Stromal cell of bone marrow (primary cell): Measurements from ENCODE around the gene ZNF783.

Experiments
- DNase-seq: peaks from one replicate; pipeline ENCODE4 v3.0.0-alpha.2; 2012; ENCODE audit warnings: low read depth

The ZNF783 gene

DNA sequence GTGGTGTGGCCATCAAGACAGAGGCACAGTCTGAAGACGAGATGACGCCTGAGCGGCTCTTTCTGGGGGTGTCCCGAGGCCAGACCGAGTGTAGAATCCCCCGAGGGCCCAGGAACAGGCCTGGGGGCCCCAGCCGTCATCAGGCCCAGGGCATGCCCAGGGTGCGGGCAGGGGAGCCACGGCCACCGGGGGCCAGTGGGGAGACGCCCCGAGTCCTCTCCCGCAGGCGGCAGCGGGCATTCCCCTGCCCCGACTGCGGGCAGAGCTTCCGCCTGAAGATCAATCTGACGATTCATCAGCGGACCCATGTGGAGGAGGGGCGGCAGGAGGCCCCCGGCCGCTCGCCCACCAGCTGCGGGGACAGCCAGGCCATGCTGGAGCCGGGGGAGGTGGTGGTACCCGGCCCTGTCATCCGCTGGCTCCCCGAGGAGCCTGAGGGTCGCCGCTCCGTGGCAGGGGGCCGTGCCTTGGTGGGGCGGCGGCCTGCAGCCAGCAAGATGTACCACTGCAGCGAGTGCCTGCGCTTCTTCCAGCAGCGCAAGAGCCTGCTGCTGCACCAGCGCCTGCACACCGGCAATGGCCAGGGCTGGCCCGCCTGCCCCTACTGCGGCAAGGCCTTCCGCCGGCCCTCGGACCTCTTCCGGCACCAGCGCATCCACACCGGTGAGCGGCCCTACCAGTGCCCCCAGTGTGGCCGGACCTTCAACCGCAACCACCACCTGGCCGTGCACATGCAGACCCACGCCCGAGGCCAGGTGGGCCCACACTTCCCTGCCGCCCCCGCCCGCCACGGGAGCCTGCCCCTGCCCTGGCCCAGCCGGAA lies 19.7 kb downstream of the ZNF783 start:
- no peak for DNase-seq

DNA sequence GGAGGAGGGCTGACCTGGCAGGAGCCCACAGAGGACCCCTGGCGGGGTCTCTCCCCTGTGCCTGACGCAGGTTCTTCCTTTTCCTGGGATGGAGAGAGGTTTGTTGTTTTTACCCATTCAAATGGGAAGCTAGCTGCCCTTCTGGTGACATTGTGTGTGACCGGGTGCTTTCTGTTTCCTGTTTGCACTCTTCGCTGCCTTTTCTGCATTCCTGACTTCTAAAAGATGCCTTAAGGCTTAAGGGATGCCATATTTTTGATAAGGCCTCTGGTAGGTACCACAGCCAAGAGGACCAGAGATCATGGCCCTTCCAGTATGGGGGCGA lies 20.3 kb downstream of the ZNF783 start:
- no peak for DNase-seq

DNA sequence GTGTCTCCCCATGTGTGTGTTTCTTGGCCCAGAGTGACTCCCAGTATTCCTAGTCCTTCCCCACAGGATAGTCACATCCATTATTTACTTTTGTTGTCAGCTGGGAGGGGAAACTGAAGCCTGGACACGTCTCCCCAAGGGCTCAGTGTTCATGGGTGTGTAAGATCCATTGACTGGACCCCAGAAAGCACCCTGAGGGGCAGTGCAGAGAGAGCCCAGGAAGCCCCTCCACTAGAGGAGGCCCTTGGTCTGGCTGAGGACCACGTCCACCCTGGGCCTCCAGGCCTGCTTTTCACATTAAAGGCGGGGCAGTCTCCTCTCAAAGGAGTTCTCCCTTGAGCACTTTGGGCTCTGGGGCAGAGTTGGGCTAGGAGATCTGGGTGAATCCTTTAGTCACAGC lies 21.3 kb downstream of the ZNF783 start:
- DNase-seq: no peak

DNA sequence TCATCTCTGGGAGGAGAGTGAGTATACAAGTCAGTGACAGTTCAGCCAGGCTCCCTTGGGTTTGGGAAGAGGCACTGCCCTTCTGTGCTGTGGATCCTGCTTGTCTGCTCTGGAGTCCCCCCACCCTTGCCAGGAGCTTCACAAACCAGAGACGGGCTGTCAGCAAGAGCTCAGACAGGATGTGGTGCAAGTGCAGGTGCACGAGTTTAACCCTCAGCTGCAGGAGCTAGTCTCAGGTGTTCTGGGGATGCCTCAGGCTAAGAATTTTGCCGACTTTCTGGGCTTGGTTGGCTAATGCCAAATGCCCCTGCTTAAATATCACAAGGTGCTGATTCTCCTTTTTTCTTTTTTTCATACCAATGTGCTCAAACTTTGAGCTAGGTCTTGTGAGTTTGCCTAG lies 22.3 kb downstream of the ZNF783 start:
- DNase-seq: no peak

DNA sequence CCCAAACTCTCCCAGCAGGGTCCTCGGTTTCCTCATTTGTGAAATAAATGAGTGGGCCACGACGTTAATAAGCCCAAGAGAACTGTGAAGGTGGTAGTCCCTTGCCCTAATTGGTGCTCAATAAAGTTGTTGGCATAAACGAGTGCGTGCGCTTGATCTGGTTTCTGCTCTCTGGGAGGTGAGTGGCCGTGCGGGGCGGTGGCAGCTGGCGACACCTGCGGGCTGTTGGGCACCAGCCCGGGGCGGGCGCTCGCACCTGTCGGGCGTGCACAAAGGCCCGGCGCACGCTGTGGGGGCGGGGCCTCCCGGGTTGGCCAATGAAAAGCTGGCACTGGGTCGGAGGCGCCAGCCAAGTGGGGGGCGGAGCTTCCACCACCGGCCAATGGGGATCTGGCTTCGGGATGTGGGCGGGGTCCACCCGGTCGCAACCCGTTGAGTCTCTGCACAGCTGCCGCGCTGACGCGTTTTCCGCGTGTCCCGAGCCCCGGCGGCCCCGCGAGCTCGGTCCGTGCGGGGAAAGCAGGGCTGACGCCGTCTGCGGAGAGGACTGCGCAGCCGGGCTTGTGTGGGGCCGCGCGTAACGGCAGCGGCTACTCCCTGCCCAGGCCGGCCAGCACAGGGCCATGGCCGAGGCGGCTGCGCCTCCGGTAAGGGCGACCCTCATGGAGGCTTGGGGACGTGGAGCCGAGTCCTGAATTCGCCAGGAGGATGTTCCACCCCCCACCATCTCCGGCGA lies 23.0 kb downstream of the ZNF783 start:
- peak; percentile 78 for DNase-seq

DNA sequence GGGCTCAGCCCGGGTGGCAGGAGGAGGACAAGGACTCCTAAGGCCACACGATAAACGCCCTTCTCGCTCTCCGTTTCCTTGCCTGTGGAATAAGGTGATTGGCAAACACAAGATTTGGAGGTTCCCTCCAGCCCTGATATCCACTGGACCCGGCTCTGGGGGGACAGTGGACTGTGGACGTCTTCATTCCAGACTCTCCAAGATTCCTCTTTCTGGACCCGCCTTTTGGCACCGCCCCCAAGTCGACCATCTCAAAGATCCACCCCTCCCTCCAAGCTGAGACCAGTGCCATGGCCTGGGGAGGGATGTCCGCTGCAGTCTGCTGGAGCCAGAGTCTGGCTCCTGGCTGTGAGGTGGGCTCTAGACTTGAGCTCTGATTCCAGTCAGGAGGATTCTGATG lies 23.6 kb downstream of the ZNF783 start:
- DNase-seq: no peak

DNA sequence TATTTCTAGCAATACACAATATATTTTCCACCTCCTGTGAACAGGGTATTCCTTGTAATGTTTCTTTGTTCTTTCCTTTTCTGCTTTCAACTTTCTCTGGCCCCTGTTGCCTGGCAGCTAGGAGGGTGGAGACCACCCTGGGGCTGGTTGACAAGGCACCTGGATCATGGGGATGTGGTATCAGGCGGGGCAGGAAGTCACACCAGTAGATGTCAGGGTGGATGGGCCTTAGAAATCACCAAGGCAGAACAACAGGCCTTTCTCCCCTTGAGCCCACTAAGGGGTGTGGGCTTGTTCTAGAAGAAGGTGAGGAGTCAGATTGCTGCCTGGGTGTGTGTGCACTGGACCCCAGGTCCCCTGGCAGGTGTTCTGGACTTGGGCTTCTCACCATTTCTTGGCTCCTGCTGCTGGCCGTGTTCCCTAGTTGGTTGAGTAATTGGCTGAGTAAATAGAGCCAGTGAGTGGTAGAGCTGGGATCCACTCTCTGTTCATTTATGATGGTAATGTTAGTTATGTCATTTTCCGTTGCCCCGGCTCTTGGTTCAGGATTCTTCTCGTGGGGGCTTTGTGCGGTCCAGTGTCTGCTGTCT lies 24.9 kb downstream of the ZNF783 start:
- no peak for DNase-seq

DNA sequence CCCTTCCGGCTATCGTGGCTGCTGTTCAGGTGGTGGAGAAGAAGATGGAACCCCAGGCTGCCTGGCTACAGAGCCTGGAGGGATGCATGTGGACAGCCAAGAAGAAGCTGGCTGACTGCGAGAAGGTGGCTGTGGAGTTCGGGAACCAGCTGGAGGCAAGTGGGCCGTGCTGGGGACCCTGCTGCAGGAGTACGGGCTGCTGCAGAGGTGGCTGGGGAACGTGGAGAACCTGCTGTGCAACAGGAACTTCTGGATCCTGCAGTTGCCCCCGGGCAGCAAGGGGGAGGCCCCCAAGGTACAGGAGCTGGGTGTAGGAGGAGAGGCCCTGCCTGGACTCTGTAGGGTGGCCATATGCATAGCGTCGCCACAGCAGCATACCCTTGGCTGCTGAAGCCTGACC lies 25.6 kb downstream of the ZNF783 start:
- DNase-seq: no peak

DNA sequence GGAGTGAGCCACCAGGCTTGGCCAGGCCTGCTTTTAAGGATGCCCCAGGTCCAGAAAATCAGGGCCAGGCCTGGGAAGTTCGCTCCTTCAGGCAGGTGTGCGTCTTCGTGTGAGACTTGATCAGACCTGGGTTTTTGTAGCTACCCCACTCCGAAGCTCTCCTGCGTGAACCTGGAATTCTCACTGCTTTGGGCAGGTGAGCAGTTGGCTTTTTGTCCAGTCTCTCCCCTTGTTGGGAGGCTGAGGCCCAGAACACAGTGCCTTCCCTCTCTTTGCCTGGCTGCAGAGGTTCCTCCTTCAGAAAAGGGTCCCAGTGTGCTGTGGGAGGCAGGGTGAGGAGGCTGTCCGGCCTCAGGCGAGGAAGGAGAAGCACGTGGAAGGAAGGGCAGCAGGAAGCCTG lies 27.3 kb downstream of the ZNF783 start:
- DNase-seq: no peak

DNA sequence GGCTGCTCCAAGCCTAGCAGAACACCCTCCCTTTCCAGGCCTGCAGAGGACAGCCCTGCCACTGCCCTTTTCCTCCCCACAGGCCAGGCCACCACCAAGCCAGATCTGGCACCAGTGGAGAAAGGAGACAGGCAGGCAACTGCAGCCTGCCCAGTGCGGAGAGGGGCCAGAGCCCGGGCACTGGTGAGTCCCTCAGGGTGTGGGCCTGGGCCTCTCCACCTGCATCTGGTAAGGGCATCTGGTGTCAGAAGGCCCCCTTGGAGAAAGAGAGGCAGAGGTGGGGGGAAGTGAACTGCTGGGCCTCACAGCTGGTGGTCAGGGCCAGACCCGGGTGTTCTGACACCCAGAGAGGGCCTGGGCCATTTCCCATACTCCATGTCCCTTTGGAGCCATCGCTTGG lies 27.9 kb downstream of the ZNF783 start:
- DNase-seq: no peak

DNA sequence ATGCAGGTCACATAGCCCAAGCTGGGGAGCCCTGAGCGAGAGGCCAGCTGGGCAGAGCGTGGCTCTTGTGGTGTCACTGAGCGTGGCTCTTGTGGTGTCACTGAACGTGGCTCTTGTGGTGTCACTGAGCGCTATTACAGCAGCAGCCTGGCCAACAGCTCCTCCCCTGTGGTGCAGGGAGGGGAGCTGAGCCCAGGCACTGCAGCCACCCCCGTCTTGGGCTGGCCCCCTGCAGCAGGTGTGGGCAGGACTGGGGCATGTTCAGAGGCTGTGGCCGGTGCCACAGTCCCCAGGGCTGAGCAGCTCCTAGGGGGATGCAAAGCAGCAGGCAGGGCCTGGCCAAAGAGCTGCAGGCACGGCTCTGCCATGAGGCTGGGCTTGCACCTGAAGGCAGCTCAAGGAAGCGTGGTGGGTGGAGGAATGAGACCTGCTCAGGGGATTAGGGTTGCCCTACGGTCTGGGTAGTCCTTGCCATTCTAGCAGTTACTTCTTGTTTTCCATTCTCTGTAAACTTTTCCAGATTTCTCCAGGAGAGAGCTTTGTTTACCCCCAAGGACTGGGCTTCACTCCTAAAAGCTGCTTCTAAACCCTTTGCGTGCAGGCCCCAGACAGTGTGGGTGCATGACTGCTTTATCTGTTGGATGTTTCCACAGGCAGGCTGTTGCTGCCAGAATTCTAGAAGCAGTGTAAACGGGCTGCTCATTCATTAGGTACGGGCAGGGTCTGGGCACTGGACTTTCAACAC lies 29.2 kb downstream of the ZNF783 start:
- no peak for DNase-seq

DNA sequence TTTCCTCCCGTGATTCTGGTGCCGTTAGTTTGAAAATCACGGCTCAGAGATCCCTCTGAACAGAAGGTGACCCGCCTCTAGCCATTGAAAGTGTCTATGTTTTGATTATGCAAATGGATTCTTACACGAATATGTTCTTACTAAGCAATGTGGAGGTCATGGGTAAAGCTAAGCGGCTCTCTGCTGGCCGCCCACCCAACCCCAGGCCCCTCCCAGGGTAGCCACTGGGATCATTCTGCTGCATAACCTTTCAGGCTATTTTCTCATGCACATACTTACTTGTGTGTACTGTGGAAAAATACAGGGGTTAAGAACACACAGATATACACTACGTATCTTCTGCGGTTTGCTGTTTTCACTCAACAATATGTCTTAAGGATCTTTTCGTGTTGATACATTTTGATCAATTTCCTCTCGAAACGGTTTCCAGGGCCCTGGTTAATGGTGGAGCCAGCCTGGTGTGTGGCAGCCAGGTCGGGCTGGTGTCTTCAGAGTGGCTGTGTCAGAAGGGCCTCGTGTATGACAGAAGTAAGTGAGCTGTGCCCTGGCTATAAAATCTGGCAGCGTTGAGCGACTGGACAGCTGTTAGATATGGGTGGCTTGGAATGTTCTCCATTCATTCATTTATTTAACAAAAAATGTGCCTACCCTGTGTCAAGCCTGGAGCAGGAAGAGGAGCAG lies 29.9 kb downstream of the ZNF783 start:
- DNase-seq: no peak

DNA sequence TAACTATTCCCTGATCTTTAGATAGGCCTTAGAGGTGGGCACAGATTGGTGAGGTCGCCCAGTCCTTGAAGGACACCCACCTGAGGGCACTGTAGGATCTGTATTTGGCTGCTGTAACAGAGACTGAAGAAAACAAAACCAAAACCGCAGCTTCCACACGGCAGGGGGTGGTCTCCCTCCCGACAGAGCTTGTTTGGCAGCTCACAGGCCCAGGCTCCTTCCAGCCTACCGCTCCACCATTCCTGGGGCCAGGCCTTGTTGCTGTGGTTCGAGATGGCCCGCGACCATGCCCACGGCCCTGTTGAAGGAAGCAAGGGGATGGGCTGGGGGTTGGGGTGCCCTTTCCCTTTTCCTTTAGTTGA lies 30.4 kb downstream of the ZNF783 start:
- no peak for DNase-seq

DNA sequence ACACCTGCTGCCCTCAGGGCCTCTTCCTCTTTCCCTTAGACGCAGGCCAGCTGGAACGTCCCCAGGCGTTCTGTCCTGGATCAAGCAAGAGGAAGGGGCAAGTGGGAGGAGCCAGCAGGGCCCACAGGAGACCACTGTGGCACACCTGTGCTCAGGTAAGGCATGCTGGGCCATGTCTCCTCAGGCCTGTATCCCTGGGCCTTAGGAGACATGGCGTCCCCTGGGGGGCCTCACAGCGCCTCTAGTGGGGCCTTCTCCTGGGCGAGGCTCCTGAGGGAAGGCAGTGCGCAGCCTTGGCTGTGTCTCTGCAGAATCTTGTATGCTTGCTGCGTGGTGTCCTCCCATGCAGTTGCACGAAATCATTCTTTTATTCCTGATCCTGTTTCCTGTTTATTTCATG lies 31.3 kb downstream of the ZNF783 start:
- no peak for DNase-seq

DNA sequence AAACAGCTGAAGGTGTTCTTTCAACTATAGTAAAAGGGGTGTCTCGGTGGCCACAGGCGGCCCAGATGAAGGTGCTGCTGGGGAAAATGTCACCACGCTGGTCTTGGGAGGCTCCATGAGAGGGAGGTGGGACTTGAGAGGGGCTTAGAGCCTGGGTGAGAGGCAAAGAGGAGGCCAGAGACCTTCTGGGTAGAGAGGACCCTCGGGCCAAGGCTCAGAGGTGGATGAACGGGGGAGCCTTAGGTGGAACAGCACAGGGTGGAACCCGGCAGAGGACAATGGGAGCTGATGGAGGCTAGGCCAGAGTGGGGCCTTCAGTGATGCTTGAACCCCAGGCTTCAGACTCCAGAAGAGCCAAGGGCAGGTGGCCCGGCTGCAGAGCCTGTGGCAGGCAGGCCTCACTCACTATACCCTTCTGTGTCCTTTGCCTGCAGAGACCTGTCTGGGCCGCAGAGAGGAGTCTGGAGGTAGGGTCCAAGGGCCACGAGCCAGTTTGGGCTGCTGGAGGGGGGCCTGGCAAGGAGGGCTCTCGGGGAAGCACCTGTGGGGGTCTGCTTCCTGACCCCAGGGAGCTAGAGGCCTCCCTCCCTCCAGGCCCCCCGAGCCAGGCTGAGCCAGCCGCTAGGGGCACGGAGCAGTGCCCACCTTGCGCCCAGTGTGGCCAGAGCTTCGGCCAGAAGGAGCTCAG lies 32.1 kb downstream of the ZNF783 start:
- DNase-seq: no peak

DNA sequence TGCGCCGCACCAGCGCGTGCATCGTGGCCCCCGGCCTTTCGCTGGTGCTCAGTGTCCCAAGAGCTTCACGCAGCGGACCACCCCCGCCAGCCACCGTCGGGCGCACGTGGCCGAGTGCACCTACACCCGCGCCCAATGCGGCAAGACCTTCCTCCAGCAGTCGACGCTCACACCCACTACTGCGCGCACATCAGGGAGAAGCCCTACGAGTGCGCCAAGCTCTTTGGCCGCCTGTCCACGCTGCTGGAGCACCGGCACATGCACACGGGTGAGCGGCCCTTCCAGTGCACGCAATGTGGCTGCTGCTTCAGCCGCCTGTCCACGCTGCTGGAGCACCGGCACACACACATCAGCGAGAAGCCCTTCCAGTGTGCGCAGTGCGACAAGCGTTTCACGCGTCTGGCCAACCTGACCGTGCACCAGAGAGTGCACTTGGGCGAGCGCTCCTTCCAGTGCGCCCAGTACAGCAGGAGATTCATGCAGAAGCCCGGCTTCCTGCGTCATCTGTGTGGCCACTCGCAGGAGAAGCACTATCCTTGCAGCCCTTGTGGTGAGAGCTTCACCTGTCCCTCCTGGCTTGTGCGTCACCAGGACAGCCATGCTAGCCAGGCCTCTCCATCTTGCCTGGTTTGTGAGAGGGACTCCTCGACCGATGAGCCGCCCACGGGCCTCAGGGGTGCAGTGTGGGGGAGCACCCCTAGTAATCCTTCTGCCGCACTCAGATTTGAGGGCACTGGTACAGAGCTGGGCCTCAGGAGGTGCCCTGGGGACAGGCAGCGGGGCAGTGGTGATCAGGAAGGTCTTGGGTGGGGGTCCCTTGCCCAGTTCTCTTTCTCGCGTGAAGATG lies 32.9 kb downstream of the ZNF783 start:
- no peak for DNase-seq

DNA sequence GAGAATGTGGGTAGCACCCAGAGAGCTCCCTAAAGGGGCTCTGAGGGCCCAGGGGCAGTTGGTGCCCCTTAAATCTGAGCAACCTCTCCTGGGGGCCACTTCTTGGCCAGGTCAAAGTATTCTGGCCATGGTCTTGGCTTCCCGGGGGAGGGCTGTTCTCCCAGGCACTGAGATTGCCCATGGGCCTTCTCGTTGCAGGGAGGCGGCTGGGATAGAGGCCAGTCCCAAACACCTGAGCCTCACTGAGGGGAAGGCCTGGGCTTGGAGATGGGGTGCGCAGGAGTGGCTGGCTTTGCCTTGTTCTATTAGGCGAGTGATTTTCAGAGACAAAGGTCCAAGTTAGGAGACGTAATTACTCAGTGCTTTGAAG lies 33.5 kb downstream of the ZNF783 start:
- DNase-seq: no peak

DNA sequence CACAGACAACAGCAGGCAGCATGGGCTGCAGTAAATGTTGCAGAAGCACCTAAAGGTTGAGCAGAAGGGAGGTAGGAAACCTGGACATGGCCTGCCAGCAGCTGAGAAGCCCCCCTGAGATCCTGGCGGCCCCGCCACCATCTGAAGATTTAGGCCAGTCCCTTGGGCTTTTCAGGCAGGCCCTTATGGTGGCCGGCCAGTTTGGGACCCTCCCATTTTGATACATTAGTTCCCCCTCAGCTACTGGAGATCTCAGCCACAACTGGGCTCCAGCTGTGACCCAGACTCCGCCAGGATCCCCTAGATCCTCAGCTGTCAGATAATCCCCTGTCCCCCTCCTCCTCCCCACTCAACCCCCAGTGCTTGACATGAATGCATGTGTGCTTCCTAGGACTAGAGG lies 34.4 kb downstream of the ZNF783 start:
- DNase-seq: no peak

DNA sequence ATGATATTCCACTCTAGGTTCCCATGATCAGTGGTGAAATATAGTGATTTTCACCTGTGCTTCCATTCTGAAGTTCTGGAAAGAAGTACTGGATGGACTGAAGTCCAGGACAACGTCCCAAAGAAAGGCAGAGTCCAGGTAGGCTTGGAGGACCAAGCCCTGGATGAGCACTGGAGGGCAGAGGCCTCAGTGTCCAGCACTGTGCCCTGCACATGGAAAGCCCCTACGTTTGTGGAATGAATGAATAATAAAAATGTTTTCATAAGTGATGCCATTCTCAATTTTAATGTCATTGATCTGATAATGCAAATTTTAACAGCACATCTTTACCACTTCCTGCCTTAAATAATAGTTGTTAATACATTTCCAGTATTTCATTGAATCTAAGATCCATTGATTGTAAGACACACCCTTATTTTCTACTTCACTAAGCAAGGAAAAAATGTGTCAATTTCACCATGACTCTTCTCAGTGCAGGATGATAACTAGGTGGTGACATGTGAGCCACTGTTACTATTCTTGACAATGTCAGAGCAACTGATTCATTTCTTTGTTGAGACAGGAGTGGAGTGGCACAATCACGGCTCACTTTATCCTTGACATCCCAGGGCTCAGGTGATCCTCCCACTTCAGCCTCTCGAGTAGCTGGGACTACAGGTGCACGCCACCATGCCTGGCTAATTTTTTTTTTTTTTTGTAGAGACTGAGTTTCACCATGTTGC lies 35.2 kb downstream of the ZNF783 start:
- DNase-seq: no peak
